Gastrocnemius medialis (tissue), 4 donors: Measurements from ENCODE around the gene PDZD4.

Experiments
- CTCF ChIP-seq, 5 experiments: fragments of 450-650 bp in 3 of 5; fragments of 200-600 bp in 2 of 5; sonication (generic) in 2 of 5; IDR thresholded peaks in 4 of 5; conservative IDR thresholded peaks in 1 of 5; 1 replicate in 4 of 5; 2 replicates in 1 of 5; pipeline ENCODE4 v1.5.1; 2016 to 2019; ENCODE audit warnings: antibody characterized with exemption in 5 of 5, mild to moderate bottlenecking in 3 of 5, moderate library complexity in 3 of 5
- POLR2A ChIP-seq, 2 donors: fragments of 450-650 bp; IDR thresholded peaks; one replicate each; pipeline ENCODE4 v1.6.1; 2017; ENCODE audit warnings: antibody characterized with exemption in 2 of 2, mild to moderate bottlenecking in 2 of 2, moderate library complexity in 2 of 2

GRCh38 chrX:153878969-153879653, 48.8 kb upstream of the PDZD4 start:
- TF ChIP-seq CTCF (IDR thresholded peaks at IDR 0.05 in 4 of 5, conservative IDR thresholded peaks at IDR 0.05 in 1 of 5) (no peak), POLR2A (IDR thresholded peaks at IDR 0.05) (no peak)
